Subcutaneous adipose tissue (tissue), 4 donors: Measurements from ENCODE around the gene FMNL1. TPM values are rescaled to one million over a fixed set of nuclear protein-coding genes. Genes with fewer than 3 reads are reported as not detected.

Source experiments
- CTCF ChIP-seq: fragments of 450-650 bp; IDR thresholded peaks from one replicate; pipeline ENCODE4 v1.5.1; 2016; ENCODE audit warnings: low read depth, mild to moderate bottlenecking, control low read depth, antibody characterized with exemption, moderate library complexity
- total RNA-seq, 4 donors: library from RNA; depleted of rRNA; stranded (reverse); fragments of >200 nt; gene quantifications; one replicate each; pipeline ENCODE4 v1.1.0, GENCODE V29; 2016

The FMNL1 gene
- total RNA-seq, 4 donors from 2014 or later: 14.3 to 39.9 (median 28.9) TPM

GRCh38 chr17:45189009-45189408 is 32.7 kb upstream of the FMNL1 start:
- TF ChIP-seq CTCF: no peak

- TF ChIP-seq CTCF: no peak
Observed at GRCh38 chr17:45190503-45191255, 31.0 kb upstream of the FMNL1 start.

GRCh38 chr17:45195424-45195823 is 26.3 kb upstream of the FMNL1 start:
- no peak for TF ChIP-seq CTCF

- no peak for TF ChIP-seq CTCF
Observed at GRCh38 chr17:45197108-45197507, 24.6 kb upstream of the FMNL1 start.

GRCh38 chr17:45197555-45198334 is 23.9 kb upstream of the FMNL1 start:
- TF ChIP-seq CTCF: no peak

- no peak for TF ChIP-seq CTCF
Observed at GRCh38 chr17:45200701-45201100, 21.0 kb upstream of the FMNL1 start.

- TF ChIP-seq CTCF: no peak
Observed at GRCh38 chr17:45201457-45201856, 20.2 kb upstream of the FMNL1 start.
